ENCODE data around the gene CRABP2.

CRABP2 gene

GRCh38 chr1:156670791-156671190 lies 34.6 kb downstream of the CRABP2 start:
- Histone ChIP-seq H3K4me2 (no peak overlapping the region), H3K36me3 (ENCODE audit: insufficient read depth) (no peaks in the 10 kb centered on the region), H3K4me1 (ENCODE audit: low read depth, poor library complexity, severe bottlenecking) (peaks cover under 1% of the 10 kb centered on the region), H3K9ac (no peak overlapping the region), H3K27me3 (ENCODE audit: insufficient read depth, low read depth) (peaks cover 84% of the 10 kb centered on the region), H3K4me3 (IDR thresholded peaks at IDR 0.05; ENCODE audit: insufficient read depth, low read depth, low read length) (no peak overlapping the region), H3K79me2 (ENCODE audit: insufficient read depth, low read depth) (no peaks in the 10 kb centered on the region), H3K27ac (no peak overlapping the region), H4K20me1 (ENCODE audit: insufficient read depth) (no peaks in the 10 kb centered on the region), H2AFZ (ENCODE audit: low read depth) (no peak overlapping the region)
- TF ChIP-seq, protein P1, sequence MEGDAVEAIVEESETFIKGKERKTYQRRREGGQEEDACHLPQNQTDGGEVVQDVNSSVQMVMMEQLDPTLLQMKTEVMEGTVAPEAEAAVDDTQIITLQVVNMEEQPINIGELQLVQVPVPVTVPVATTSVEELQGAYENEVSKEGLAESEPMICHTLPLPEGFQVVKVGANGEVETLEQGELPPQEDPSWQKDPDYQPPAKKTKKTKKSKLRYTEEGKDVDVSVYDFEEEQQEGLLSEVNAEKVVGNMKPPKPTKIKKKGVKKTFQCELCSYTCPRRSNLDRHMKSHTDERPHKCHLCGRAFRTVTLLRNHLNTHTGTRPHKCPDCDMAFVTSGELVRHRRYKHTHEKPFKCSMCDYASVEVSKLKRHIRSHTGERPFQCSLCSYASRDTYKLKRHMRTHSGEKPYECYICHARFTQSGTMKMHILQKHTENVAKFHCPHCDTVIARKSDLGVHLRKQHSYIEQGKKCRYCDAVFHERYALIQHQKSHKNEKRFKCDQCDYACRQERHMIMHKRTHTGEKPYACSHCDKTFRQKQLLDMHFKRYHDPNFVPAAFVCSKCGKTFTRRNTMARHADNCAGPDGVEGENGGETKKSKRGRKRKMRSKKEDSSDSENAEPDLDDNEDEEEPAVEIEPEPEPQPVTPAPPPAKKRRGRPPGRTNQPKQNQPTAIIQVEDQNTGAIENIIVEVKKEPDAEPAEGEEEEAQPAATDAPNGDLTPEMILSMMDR (conservative IDR thresholded peaks at IDR 0.05; ENCODE audit: low read depth, low read length): no peak

- Histone ChIP-seq H3K4me1 (ENCODE audit: low read depth, poor library complexity, severe bottlenecking) (peaks cover 5% of the 10 kb centered on the region), H3K9ac (no peak overlapping the region), H3K79me2 (ENCODE audit: insufficient read depth, low read depth) (no peaks in the 10 kb centered on the region), H3K4me2 (no peak overlapping the region), H3K4me3 (IDR thresholded peaks at IDR 0.05; ENCODE audit: insufficient read depth, low read depth, low read length) (no peak overlapping the region), H2AFZ (ENCODE audit: low read depth) (no peak overlapping the region), H3K27ac (no peak overlapping the region), H4K20me1 (ENCODE audit: insufficient read depth) (no peaks in the 10 kb centered on the region), H3K27me3 (ENCODE audit: insufficient read depth, low read depth) (peaks cover 84% of the 10 kb centered on the region), H3K36me3 (ENCODE audit: insufficient read depth) (no peaks in the 10 kb centered on the region)
- TF ChIP-seq, protein P1 (conservative IDR thresholded peaks at IDR 0.05; ENCODE audit: low read depth, low read length): no peak
Measured at GRCh38 chr1:156670359-156670758, 35.0 kb downstream of the CRABP2 start.

DNA sequence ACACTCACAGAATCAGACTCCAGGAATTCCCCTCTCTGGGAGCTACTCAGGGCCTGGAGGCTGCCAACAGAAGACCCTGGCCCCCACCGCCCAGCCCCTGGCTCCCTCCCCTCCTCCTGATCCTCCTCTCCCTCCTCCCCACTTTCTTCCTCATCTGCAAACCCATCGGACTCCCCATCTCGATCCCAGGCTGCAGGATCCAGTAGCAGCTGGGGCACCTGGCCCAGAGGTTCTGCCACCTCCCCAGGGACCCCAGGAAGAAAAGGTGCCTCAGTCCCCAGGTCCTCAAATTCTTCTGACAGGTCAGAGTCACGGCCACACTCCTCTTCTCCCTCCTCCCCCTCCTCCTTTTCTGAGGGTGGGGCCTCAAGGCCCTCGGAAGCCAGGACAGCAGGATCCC lies 35.6 kb downstream of the CRABP2 start:
- Histone ChIP-seq H3K79me2 (ENCODE audit: insufficient read depth, low read depth) (no peaks in the 10 kb centered on the region), H3K4me1 (ENCODE audit: low read depth, poor library complexity, severe bottlenecking) (peaks cover 10% of the 10 kb centered on the region), H3K9ac (no peak overlapping the region), H4K20me1 (ENCODE audit: insufficient read depth) (no peaks in the 10 kb centered on the region), H3K27ac (no peak overlapping the region), H3K4me2 (no peak overlapping the region), H3K36me3 (ENCODE audit: insufficient read depth) (no peaks in the 10 kb centered on the region), H3K4me3 (IDR thresholded peaks at IDR 0.05; ENCODE audit: insufficient read depth, low read depth, low read length) (no peak overlapping the region), H2AFZ (ENCODE audit: low read depth) (no peak overlapping the region), H3K27me3 (ENCODE audit: insufficient read depth, low read depth) (peaks cover 82% of the 10 kb centered on the region)
- TF ChIP-seq, protein P1 (conservative IDR thresholded peaks at IDR 0.05; ENCODE audit: low read depth, low read length): no peak

GRCh38 chr1:156668801-156669637 lies 36.4 kb downstream of the CRABP2 start:
- Histone ChIP-seq H3K9ac (no peak overlapping the region), H3K27me3 (ENCODE audit: insufficient read depth, low read depth) (peaks cover 80% of the 10 kb centered on the region), H3K36me3 (ENCODE audit: insufficient read depth) (no peaks in the 10 kb centered on the region), H3K4me1 (ENCODE audit: low read depth, poor library complexity, severe bottlenecking) (peaks cover 18% of the 10 kb centered on the region), H3K4me2 (no peak overlapping the region), H3K27ac (no peak overlapping the region), H3K79me2 (ENCODE audit: insufficient read depth, low read depth) (no peaks in the 10 kb centered on the region), H4K20me1 (ENCODE audit: insufficient read depth) (no peaks in the 10 kb centered on the region), H2AFZ (ENCODE audit: low read depth) (no peak overlapping the region), H3K4me3 (IDR thresholded peaks at IDR 0.05; ENCODE audit: insufficient read depth, low read depth, low read length) (no peak overlapping the region)
- TF ChIP-seq, protein P1 (conservative IDR thresholded peaks at IDR 0.05; ENCODE audit: low read depth, low read length): no peak
